MCF 10A (cell line): Measurements from ENCODE around the gene FAM171A1. TPM values are rescaled to one million over a fixed set of nuclear protein-coding genes. Genes with fewer than 3 reads are reported as not detected.
"Not testable (repeated sequence)": the region's sequence is repeated elsewhere in the genome, so short reads cannot be mapped to it uniquely, and the experiment has no call there.

Source experiments
- BruUV-seq: library from RNA; stranded (reverse); fragments of 400-500 nt; replicated peaks from 2 replicates; lab custom pipeline; 2021; lab: Mats Ljungman, UMichigan
- CTCF ChIA-PET: fragments of 300-600 bp; sonication (Branson Sonifier 250); formaldehyde crosslinking; extraction: SDS; loops from one replicate; lab custom pipeline; 2021; ENCODE audit warnings: antibody characterized with exemption, inconsistent platforms; lab: Yijun Ruan, JAX
- POLR2A ChIA-PET: fragments of 300-600, 350-650 bp; sonication (Branson Sonifier 250); formaldehyde crosslinking; extraction: SDS; loops from one replicate; lab custom pipeline; 2020; ENCODE audit warnings: antibody characterized with exemption, inconsistent platforms; lab: Yijun Ruan, JAX
- DNase-seq: peaks from one replicate; pipeline ENCODE4 v3.0.0-alpha.2; 2018; ENCODE audit not compliant: unreplicated experiment
- H3K27ac Mint-ChIP-seq: one replicate; pipeline ENCODE4 v1.8.0; 2022; ENCODE audit warnings: mild to moderate bottlenecking, low read depth, mixed read lengths; ENCODE audit not compliant: unreplicated experiment
- H3K27me3 Mint-ChIP-seq: one replicate; pipeline ENCODE4 v1.8.0; 2022; ENCODE audit warnings: mixed read lengths; ENCODE audit not compliant: insufficient read depth, unreplicated experiment
- H3K36me3 Mint-ChIP-seq: one replicate; pipeline ENCODE4 v1.8.0; 2022; ENCODE audit warnings: mild to moderate bottlenecking, moderate library complexity, mixed read lengths; ENCODE audit not compliant: insufficient read depth, unreplicated experiment
- H3K4me1 Mint-ChIP-seq: one replicate; pipeline ENCODE4 v1.8.0; 2022; ENCODE audit warnings: mixed read lengths; ENCODE audit not compliant: insufficient read depth, unreplicated experiment
- H3K4me3 Mint-ChIP-seq: one replicate; pipeline ENCODE4 v1.8.0; 2022; ENCODE audit warnings: mild to moderate bottlenecking, moderate library complexity, mixed read lengths; ENCODE audit not compliant: unreplicated experiment
- H3K9me3 Mint-ChIP-seq: one replicate; pipeline ENCODE4 v1.8.0; 2022; ENCODE audit warnings: mixed read lengths; ENCODE audit not compliant: unreplicated experiment
- intact Hi-C: fragments of 100-400 bp; cut with micrococcal nuclease; formaldehyde crosslinking; loops from 2 replicates; pipeline ENCODE4 v1.14.1; 2022
- total RNA-seq: library from RNA; stranded (reverse); gene quantifications from 2 replicates; pipeline ENCODE4 v1.2.3, GENCODE V29; 2022
- TF ChIP-seq, protein P1 (sequence below): fragments of 200-600 bp; IDR thresholded peaks from one replicate; pipeline ENCODE4 v1.8.0; 2022; ENCODE audit warnings: antibody characterized with exemption, mild to moderate bottlenecking; ENCODE audit not compliant: unreplicated experiment

FAM171A1 gene
- total RNA-seq, 1 experiment from 2014 or later, result 9.3 TPM

- TF ChIP-seq, protein P1, sequence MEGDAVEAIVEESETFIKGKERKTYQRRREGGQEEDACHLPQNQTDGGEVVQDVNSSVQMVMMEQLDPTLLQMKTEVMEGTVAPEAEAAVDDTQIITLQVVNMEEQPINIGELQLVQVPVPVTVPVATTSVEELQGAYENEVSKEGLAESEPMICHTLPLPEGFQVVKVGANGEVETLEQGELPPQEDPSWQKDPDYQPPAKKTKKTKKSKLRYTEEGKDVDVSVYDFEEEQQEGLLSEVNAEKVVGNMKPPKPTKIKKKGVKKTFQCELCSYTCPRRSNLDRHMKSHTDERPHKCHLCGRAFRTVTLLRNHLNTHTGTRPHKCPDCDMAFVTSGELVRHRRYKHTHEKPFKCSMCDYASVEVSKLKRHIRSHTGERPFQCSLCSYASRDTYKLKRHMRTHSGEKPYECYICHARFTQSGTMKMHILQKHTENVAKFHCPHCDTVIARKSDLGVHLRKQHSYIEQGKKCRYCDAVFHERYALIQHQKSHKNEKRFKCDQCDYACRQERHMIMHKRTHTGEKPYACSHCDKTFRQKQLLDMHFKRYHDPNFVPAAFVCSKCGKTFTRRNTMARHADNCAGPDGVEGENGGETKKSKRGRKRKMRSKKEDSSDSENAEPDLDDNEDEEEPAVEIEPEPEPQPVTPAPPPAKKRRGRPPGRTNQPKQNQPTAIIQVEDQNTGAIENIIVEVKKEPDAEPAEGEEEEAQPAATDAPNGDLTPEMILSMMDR, result peak; percentile 66
- no peaks in the 10 kb centered on the region for H3K27me3 Mint-ChIP-seq
- intact Hi-C loops, result loop anchor here (1.0 kb wide), 1 partner anchor 161 kb away; the partner anchor contains the start of gene FAM171A1
- CTCF ChIA-PET, result interaction anchor here (0.6 to 1.3 kb wide), 10 partner anchors 8 to 155 kb away, joined by 3 to 7 read pairs (median 4); no protein-coding TSS in a partner anchor
- peak; percentile 78 for DNase-seq
- H3K4me3 Mint-ChIP-seq, result no peak overlapping the region
- H3K4me1 Mint-ChIP-seq, result peaks cover 5% of the 10 kb centered on the region
- H3K36me3 Mint-ChIP-seq, result no peaks in the 10 kb centered on the region
- no peak overlapping the region for H3K27ac Mint-ChIP-seq
- peaks cover 4% of the 10 kb centered on the region for H3K9me3 Mint-ChIP-seq
- BruUV-seq, result no TSS peak
- POLR2A ChIA-PET, result no interaction called here
These were observed 161.1 kb downstream of the FAM171A1 start for GRCh38 chr10:15209827-15210509.

DNA sequence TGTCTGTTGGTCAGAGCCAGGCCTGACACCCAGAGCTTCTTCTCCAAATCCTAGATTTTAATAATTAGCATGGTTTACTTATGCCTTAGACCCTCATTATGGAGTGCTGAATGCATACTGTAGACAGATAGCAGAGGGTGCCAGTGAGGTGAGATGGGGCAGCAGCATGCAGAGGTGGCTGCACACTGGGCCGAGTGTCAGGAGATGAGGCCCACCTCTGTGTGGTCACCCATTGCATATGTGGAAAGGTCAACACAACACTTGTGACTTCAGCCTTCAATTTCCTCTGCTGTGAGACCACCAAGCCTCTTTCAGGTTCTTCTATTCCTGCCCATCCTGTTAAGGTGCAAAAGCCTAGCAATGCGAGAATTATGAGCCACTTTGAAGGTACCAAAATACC is 162.9 kb downstream of the FAM171A1 start:
- no TSS peak for BruUV-seq
- DNase-seq, result no peak
- peaks cover 5% of the 10 kb centered on the region for H3K4me1 Mint-ChIP-seq
- intact Hi-C loops, result no loop called here
- peaks cover 4% of the 10 kb centered on the region for H3K9me3 Mint-ChIP-seq
- ChIA-PET POLR2A (no interaction called here), CTCF (interaction anchor here (1.1 kb wide), 1 partner anchor 49 kb away, joined by 4 read pairs; no protein-coding TSS in a partner anchor)
- H3K36me3 Mint-ChIP-seq, result no peaks in the 10 kb centered on the region
- H3K4me3 Mint-ChIP-seq, result no peak overlapping the region
- H3K27ac Mint-ChIP-seq, result no peak overlapping the region
- H3K27me3 Mint-ChIP-seq, result no peaks in the 10 kb centered on the region
- TF ChIP-seq, protein P1, result no peak

DNA sequence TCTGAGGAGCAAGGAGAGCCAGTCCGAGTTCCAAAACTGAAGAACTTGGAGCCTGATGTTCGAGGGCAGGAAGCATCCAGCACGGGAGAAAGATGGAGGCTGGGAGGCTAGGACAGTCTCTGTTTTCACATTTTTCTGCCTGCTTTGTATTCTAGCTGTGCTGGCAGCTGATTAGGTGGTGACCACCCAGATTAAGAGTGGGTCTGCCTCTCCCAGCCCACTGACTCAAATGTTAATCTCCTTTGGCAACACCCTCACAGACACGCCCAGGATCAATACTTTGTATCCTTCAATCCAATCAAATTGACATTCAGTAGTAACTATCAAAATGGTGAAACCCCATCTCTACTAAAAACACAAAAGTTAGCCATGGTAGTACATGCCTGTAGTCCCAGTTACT is 163.7 kb downstream of the FAM171A1 start:
- BruUV-seq, H3K9me3 Mint-ChIP-seq, H3K27me3 Mint-ChIP-seq, H3K27ac Mint-ChIP-seq, H3K4me3 Mint-ChIP-seq, H3K36me3 Mint-ChIP-seq, POLR2A ChIA-PET, intact Hi-C loops, CTCF ChIA-PET, DNase-seq, H3K4me1 Mint-ChIP-seq: not testable (repeated sequence)

- no peaks in the 10 kb centered on the region for H3K36me3 Mint-ChIP-seq
- no peak overlapping the region for H3K27ac Mint-ChIP-seq
- no peak overlapping the region for H3K4me3 Mint-ChIP-seq
- ChIA-PET POLR2A (interaction anchor here (2.1 kb wide), 1 partner anchor 35 kb away, joined by 9 read pairs; no protein-coding TSS in a partner anchor), CTCF (interaction anchor here (2.1 kb wide), 1 partner anchor 36 kb away, joined by 5 read pairs; no protein-coding TSS in a partner anchor)
- DNase-seq, result no peak
- H3K27me3 Mint-ChIP-seq, result no peaks in the 10 kb centered on the region
- peaks cover 8% of the 10 kb centered on the region for H3K4me1 Mint-ChIP-seq
- no TSS peak for BruUV-seq
- TF ChIP-seq, protein P1, result no peak
- no peaks in the 10 kb centered on the region for H3K9me3 Mint-ChIP-seq
- intact Hi-C loops, result loop anchor here (5.0 kb wide), 1 partner anchor 35 kb away; the partner anchor contains the start of gene NMT2
These were observed 168.4 kb downstream of the FAM171A1 start for GRCh38 chr10:15202639-15203038.

- H3K27ac Mint-ChIP-seq, H3K36me3 Mint-ChIP-seq, H3K27me3 Mint-ChIP-seq, BruUV-seq, H3K9me3 Mint-ChIP-seq, H3K4me3 Mint-ChIP-seq, H3K4me1 Mint-ChIP-seq: not testable (repeated sequence)
- CTCF ChIA-PET, result interaction anchor here (0.7 to 2.1 kb wide), 2 partner anchors 35 to 64 kb away, joined by 4 to 5 read pairs; no protein-coding TSS in a partner anchor
- POLR2A ChIA-PET, result interaction anchor here (2.1 kb wide), 1 partner anchor 35 kb away, joined by 9 read pairs; no protein-coding TSS in a partner anchor
- intact Hi-C loops, result loop anchor here (5.0 kb wide), 1 partner anchor 35 kb away; the partner anchor contains the start of gene NMT2
- peak; percentile 35 for DNase-seq
These were observed 168.8 kb downstream of the FAM171A1 start for GRCh38 chr10:15202301-15202621.
